SK-N-SH treated with all-trans-retinoic acid at 6 μM for 48 hours (cell line): Measurements from ENCODE around the gene SAE1.

Experiments used
- ATAC-seq: fragments of 200-7000 bp; cut with Tn5 transposase; 3 replicates; pipeline ENCODE4 v1.9.1; 2020; ENCODE audit warnings: mild to moderate bottlenecking, moderate library complexity
- ARNTL ChIP-seq: fragments of 450-650 bp; formaldehyde crosslinking; IDR thresholded peaks from 2 replicates; pipeline ENCODE4 v1.5.0; 2020; ENCODE audit warnings: low read depth, mild to moderate bottlenecking, moderate library complexity, borderline replicate concordance
- BACH2 ChIP-seq: fragments of 250-450 bp; sonication (Bioruptor Pico); IDR thresholded peaks from 2 replicates; pipeline ENCODE4 v1.9.0; 2021; ENCODE audit warnings: mild to moderate bottlenecking, borderline replicate concordance
- CSDC2 ChIP-seq: fragments of 250-450 bp; sonication (Bioruptor Pico); IDR thresholded peaks from 2 replicates; pipeline ENCODE4 v1.5.0; 2020; ENCODE audit warnings: mild to moderate bottlenecking, moderate library complexity
- ESRRG ChIP-seq: fragments of 250-450 bp; sonication (Bioruptor Pico); IDR thresholded peaks from 2 replicates; pipeline ENCODE4 v1.6.1; 2021; ENCODE audit warnings: mild to moderate bottlenecking
- GLIS3 ChIP-seq: fragments of 250-450 bp; sonication (Bioruptor Pico); IDR thresholded peaks from 2 replicates; pipeline ENCODE4 v1.5.0; 2020; ENCODE audit warnings: mild to moderate bottlenecking, moderate library complexity
- ISL1 ChIP-seq: fragments of 250-450 bp; sonication (Bioruptor Pico); IDR thresholded peaks from 2 replicates; pipeline ENCODE4 v2.1.2; 2022; ENCODE audit warnings: mild to moderate bottlenecking, moderate library complexity
- OSR1 ChIP-seq: fragments of 250-450 bp; sonication (Bioruptor Pico); IDR thresholded peaks from 2 replicates; pipeline ENCODE4 v1.8.0; 2022; ENCODE audit warnings: moderate library complexity, mild to moderate bottlenecking, inconsistent platforms
- PPARA ChIP-seq: fragments of 250-450 bp; sonication (Bioruptor Pico); IDR thresholded peaks from 2 replicates; pipeline ENCODE4 v1.5.0; 2020; ENCODE audit warnings: mild to moderate bottlenecking, borderline replicate concordance
- RARB ChIP-seq: fragments of 250-450 bp; sonication (Bioruptor Pico); IDR thresholded peaks from 2 replicates; pipeline ENCODE4 v1.8.0; 2021; ENCODE audit warnings: mild to moderate bottlenecking, moderate library complexity
- SNAI2 ChIP-seq: fragments of 250-450 bp; sonication (Bioruptor Pico); IDR thresholded peaks from 2 replicates; pipeline ENCODE4 v1.5.0; 2020; ENCODE audit warnings: mild to moderate bottlenecking, moderate library complexity
- TOX ChIP-seq: fragments of 250-450 bp; sonication (Bioruptor Pico); IDR thresholded peaks from 2 replicates; pipeline ENCODE4 v1.8.0; 2021; ENCODE audit warnings: mild to moderate bottlenecking, moderate library complexity, borderline replicate concordance
- ZC3H10 ChIP-seq: fragments of 250-450 bp; sonication (Bioruptor Pico); IDR thresholded peaks from 2 replicates; pipeline ENCODE4 v1.5.1; 2021; ENCODE audit warnings: mild to moderate bottlenecking, moderate library complexity
- ZFP3 ChIP-seq: fragments of 250-450 bp; sonication (Bioruptor Pico); IDR thresholded peaks from 2 replicates; pipeline ENCODE4 v1.5.0; 2020; ENCODE audit warnings: mild to moderate bottlenecking, moderate library complexity
- ZFP30 ChIP-seq: fragments of 450-650 bp; formaldehyde crosslinking; IDR thresholded peaks from 2 replicates; pipeline ENCODE4 v1.5.0; 2022; ENCODE audit warnings: mild to moderate bottlenecking, moderate library complexity
- ZNF565 ChIP-seq: fragments of 450-650 bp; formaldehyde crosslinking; conservative IDR thresholded peaks from 2 replicates; pipeline ENCODE4 v1.5.0; 2020; ENCODE audit warnings: low read depth, mild to moderate bottlenecking, moderate library complexity
- ZNF70 ChIP-seq: fragments of 450-650 bp; formaldehyde crosslinking; IDR thresholded peaks from 2 replicates; pipeline ENCODE4 v1.5.0; 2020; ENCODE audit warnings: mild to moderate bottlenecking, moderate library complexity
- ZNF8 ChIP-seq: fragments of 450-650 bp; formaldehyde crosslinking; IDR thresholded peaks from 2 replicates; pipeline ENCODE4 v1.5.0; 2020; ENCODE audit warnings: mild to moderate bottlenecking, moderate library complexity
- TF ChIP-seq, protein P1 (sequence below): fragments of 250-450 bp; sonication (Bioruptor Pico); IDR thresholded peaks from 2 replicates; pipeline ENCODE4 v1.8.0; 2021; ENCODE audit warnings: low read depth, mild to moderate bottlenecking, moderate library complexity, borderline replicate concordance
- TF ChIP-seq, protein P2 (sequence below): fragments of 250-450 bp; sonication (Bioruptor Pico); IDR thresholded peaks from 2 replicates; pipeline ENCODE4 v1.5.1; 2021; ENCODE audit warnings: mild to moderate bottlenecking, moderate library complexity
- TF ChIP-seq, protein P3 (sequence below): fragments of 250-450 bp; sonication (Bioruptor Pico); IDR thresholded peaks from 2 replicates; pipeline ENCODE4 v1.5.1; 2020; ENCODE audit warnings: low read depth, mild to moderate bottlenecking, moderate library complexity
- TF ChIP-seq, protein P4 (sequence below): fragments of 250-450 bp; sonication (Bioruptor Pico); IDR thresholded peaks from 2 replicates; pipeline ENCODE4 v1.5.0; 2020; ENCODE audit warnings: mild to moderate bottlenecking, moderate library complexity
- TF ChIP-seq, protein P5 (sequence below): fragments of 250-450 bp; sonication (Bioruptor Pico); IDR thresholded peaks from 2 replicates; pipeline ENCODE4 v1.8.0; 2020; ENCODE audit warnings: mild to moderate bottlenecking, moderate library complexity, borderline replicate concordance

SAE1 gene

DNA sequence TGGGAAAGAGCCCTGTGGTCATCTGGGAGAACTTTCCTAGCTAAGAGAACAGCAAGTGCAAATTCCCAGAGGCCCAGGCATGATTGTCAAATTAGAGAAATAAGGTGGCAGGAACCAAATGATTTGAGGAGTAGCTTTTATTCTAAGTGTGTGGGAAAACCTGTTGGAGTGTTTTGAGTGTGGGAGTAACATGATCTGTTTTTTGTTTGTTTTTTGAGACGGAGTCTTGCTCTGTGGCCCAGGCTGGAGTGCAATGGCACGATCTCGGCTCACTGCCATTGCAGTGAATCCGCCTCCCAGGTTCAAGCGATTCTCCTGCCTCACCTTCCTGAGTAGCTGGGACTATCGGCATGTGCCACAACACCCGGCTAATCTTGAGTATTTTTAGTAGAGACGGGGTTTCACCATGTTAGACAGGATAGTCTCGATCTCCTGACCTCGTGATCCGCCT, 2.4 kb downstream of the SAE1 start:
- TF ChIP-seq, protein P1, sequence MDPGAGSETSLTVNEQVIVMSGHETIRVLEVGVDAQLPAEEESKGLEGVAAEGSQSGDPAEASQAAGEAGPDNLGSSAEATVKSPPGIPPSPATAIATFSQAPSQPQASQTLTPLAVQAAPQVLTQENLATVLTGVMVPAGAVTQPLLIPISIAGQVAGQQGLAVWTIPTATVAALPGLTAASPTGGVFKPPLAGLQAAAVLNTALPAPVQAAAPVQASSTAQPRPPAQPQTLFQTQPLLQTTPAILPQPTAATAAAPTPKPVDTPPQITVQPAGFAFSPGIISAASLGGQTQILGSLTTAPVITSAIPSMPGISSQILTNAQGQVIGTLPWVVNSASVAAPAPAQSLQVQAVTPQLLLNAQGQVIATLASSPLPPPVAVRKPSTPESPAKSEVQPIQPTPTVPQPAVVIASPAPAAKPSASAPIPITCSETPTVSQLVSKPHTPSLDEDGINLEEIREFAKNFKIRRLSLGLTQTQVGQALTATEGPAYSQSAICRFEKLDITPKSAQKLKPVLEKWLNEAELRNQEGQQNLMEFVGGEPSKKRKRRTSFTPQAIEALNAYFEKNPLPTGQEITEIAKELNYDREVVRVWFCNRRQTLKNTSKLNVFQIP (CRISPR knock-in tag), result no peak
- no peak for TF ChIP-seq ISL1
- TF ChIP-seq, protein P2, sequence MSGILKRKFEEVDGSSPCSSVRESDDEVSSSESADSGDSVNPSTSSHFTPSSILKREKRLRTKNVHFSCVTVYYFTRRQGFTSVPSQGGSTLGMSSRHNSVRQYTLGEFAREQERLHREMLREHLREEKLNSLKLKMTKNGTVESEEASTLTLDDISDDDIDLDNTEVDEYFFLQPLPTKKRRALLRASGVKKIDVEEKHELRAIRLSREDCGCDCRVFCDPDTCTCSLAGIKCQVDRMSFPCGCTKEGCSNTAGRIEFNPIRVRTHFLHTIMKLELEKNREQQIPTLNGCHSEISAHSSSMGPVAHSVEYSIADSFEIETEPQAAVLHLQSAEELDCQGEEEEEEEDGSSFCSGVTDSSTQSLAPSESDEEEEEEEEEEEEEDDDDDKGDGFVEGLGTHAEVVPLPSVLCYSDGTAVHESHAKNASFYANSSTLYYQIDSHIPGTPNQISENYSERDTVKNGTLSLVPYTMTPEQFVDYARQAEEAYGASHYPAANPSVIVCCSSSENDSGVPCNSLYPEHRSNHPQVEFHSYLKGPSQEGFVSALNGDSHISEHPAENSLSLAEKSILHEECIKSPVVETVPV (CRISPR knock-in tag), result no peak
- no peak for ATAC-seq

DNA sequence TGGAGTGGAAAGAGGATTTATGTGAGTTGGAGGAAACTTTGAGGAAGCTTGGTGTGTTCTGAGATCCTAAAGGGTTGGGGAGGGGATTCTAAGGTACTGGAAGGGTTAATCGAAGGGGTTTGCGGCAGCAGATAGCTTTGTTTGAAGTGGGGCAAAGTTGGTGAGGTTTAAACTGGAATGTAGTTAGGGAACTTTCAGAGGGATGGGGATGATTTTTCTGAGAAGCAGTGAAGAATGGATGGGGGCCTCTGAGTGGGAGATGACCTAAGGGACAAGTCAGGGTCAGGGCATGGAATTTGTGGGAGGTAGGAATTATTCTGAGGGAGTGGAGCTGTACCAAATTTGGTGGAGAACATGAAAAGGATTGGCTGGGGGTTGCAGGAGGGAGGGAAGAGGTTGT, 3.9 kb downstream of the SAE1 start:
- no peak for TF ChIP-seq ZNF565 (CRISPR knock-in tag)
- no peak for TF ChIP-seq ARNTL (CRISPR knock-in tag)
- TF ChIP-seq RARB (CRISPR knock-in tag), result no peak
- no peak for TF ChIP-seq ESRRG
- no peak for TF ChIP-seq ZNF70 (CRISPR knock-in tag)
- TF ChIP-seq PPARA (CRISPR knock-in tag), result no peak
- TF ChIP-seq ZFP3 (CRISPR knock-in tag), result no peak
- no peak for TF ChIP-seq SNAI2 (CRISPR knock-in tag)
- TF ChIP-seq TOX (CRISPR knock-in tag), result no peak
- TF ChIP-seq, protein P3, sequence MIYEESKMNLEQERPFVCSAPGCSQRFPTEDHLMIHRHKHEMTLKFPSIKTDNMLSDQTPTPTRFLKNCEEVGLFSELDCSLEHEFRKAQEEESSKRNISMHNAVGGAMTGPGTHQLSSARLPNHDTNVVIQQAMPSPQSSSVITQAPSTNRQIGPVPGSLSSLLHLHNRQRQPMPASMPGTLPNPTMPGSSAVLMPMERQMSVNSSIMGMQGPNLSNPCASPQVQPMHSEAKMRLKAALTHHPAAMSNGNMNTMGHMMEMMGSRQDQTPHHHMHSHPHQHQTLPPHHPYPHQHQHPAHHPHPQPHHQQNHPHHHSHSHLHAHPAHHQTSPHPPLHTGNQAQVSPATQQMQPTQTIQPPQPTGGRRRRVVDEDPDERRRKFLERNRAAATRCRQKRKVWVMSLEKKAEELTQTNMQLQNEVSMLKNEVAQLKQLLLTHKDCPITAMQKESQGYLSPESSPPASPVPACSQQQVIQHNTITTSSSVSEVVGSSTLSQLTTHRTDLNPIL (CRISPR knock-in tag), result no peak
- TF ChIP-seq, protein P2 (CRISPR knock-in tag), result no peak
- no peak for TF ChIP-seq BACH2 (CRISPR knock-in tag)
- no peak for ATAC-seq

DNA sequence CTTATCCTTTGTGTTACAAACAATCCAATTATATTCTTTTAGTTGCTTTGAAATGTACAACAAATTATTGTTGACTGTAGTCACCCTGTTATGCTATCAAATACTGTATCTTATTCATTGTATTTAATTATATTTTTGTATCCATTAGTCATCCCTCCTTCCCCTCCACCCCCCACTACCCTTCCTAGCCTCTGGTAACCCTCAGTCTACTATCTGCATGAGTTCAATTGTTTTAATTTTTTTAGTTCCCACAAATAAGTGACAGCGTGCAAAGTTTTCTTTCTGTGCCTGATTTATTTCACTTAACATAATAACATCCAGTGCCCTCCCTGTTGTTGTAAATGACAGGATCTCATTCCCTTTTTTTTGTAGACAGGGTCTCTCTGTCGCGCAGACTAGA, 4.5 kb downstream of the SAE1 start:
- no peak for ATAC-seq
- TF ChIP-seq, protein P3 (CRISPR knock-in tag), result no peak
- TF ChIP-seq ISL1, result no peak
- no peak for TF ChIP-seq CSDC2
- no peak for TF ChIP-seq ZNF8
- no peak for TF ChIP-seq GLIS3 (CRISPR knock-in tag)
- no peak for TF ChIP-seq ZFP30 (CRISPR knock-in tag)
- TF ChIP-seq, protein P2 (CRISPR knock-in tag), result no peak
- TF ChIP-seq, protein P4, sequence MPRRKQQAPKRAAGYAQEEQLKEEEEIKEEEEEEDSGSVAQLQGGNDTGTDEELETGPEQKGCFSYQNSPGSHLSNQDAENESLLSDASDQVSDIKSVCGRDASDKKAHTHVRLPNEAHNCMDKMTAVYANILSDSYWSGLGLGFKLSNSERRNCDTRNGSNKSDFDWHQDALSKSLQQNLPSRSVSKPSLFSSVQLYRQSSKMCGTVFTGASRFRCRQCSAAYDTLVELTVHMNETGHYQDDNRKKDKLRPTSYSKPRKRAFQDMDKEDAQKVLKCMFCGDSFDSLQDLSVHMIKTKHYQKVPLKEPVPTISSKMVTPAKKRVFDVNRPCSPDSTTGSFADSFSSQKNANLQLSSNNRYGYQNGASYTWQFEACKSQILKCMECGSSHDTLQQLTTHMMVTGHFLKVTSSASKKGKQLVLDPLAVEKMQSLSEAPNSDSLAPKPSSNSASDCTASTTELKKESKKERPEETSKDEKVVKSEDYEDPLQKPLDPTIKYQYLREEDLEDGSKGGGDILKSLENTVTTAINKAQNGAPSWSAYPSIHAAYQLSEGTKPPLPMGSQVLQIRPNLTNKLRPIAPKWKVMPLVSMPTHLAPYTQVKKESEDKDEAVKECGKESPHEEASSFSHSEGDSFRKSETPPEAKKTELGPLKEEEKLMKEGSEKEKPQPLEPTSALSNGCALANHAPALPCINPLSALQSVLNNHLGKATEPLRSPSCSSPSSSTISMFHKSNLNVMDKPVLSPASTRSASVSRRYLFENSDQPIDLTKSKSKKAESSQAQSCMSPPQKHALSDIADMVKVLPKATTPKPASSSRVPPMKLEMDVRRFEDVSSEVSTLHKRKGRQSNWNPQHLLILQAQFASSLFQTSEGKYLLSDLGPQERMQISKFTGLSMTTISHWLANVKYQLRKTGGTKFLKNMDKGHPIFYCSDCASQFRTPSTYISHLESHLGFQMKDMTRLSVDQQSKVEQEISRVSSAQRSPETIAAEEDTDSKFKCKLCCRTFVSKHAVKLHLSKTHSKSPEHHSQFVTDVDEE (CRISPR knock-in tag), result no peak
- TF ChIP-seq ZC3H10, result no peak
- no peak for TF ChIP-seq OSR1 (CRISPR knock-in tag)
- no peak for TF ChIP-seq BACH2 (CRISPR knock-in tag)
- TF ChIP-seq, protein P1 (CRISPR knock-in tag), result no peak
- TF ChIP-seq, protein P5, sequence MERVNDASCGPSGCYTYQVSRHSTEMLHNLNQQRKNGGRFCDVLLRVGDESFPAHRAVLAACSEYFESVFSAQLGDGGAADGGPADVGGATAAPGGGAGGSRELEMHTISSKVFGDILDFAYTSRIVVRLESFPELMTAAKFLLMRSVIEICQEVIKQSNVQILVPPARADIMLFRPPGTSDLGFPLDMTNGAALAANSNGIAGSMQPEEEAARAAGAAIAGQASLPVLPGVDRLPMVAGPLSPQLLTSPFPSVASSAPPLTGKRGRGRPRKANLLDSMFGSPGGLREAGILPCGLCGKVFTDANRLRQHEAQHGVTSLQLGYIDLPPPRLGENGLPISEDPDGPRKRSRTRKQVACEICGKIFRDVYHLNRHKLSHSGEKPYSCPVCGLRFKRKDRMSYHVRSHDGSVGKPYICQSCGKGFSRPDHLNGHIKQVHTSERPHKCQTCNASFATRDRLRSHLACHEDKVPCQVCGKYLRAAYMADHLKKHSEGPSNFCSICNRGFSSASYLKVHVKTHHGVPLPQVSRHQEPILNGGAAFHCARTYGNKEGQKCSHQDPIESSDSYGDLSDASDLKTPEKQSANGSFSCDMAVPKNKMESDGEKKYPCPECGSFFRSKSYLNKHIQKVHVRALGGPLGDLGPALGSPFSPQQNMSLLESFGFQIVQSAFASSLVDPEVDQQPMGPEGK (CRISPR knock-in tag), result no peak
- TF ChIP-seq ESRRG, result no peak
- no peak for TF ChIP-seq PPARA (CRISPR knock-in tag)
- TF ChIP-seq SNAI2 (CRISPR knock-in tag), result no peak
- TF ChIP-seq TOX (CRISPR knock-in tag), result no peak
- no peak for TF ChIP-seq RARB (CRISPR knock-in tag)
- TF ChIP-seq ZNF565 (CRISPR knock-in tag), result no peak
- TF ChIP-seq, all 23 proteins: peak for 0
